BE2C (cell line): ENCODE results near the gene H2BK1.

Experiments used
- DNase-seq: peaks from one replicate; pipeline ENCODE4 v3.0.0-alpha.2; 2020
- H3K27me3 ChIP-seq: fragments of 250-450 bp; sonication (Bioruptor Pico); 2 replicates; pipeline ENCODE4 v1.5.1; 2020; ENCODE audit warnings: mild to moderate bottlenecking
- H3K36me3 ChIP-seq: fragments of 250-450 bp; sonication (Bioruptor Pico); 2 replicates; pipeline ENCODE4 v1.5.1; 2020; ENCODE audit warnings: mild to moderate bottlenecking
- H3K4me1 ChIP-seq: fragments of 250-450 bp; sonication (Bioruptor Pico); 2 replicates; pipeline ENCODE4 v1.5.1; 2020
- H3K4me3 ChIP-seq: 2 replicates; pipeline ENCODE4 v1.5.1; 2011; ENCODE audit warnings: low read depth, low read length
- H3K9me3 ChIP-seq: fragments of 250-450 bp; sonication (Bioruptor Pico); 2 replicates; pipeline ENCODE4 v1.5.1; 2020
- CTCF ChIP-seq: IDR thresholded peaks from 2 replicates; pipeline ENCODE4 v1.5.1; 2012; ENCODE audit warnings: mild to moderate bottlenecking, low read depth, low read length

The H2BK1 gene

GRCh38 chr7:151185762-151186639, 24.3 kb downstream of the H2BK1 start:
- Histone ChIP-seq H3K36me3 (no peaks in the 10 kb centered on the region), H3K4me3 (no peak overlapping the region), H3K9me3 (no peaks in the 10 kb centered on the region), H3K27me3 (no peaks in the 10 kb centered on the region), H3K4me1 (no peaks in the 10 kb centered on the region)
- no peak for DNase-seq
- TF ChIP-seq CTCF, result no peak

- H3K36me3 ChIP-seq, result no peaks in the 10 kb centered on the region
- DNase-seq, result peak; percentile 13
- TF ChIP-seq CTCF, result no peak
- no peaks in the 10 kb centered on the region for H3K9me3 ChIP-seq
- H3K4me3 ChIP-seq, result no peak overlapping the region
- H3K27me3 ChIP-seq, result no peaks in the 10 kb centered on the region
- H3K4me1 ChIP-seq, result no peaks in the 10 kb centered on the region
Observed at GRCh38 chr7:151181011-151181431, 29.3 kb downstream of the H2BK1 start.

GRCh38 chr7:151179946-151180345, 30.3 kb downstream of the H2BK1 start:
- Histone ChIP-seq H3K27me3 (no peaks in the 10 kb centered on the region; the same call in 1 of the 2 replicates), H3K4me3 (no peak overlapping the region), H3K4me1 (no peaks in the 10 kb centered on the region), H3K9me3 (no peaks in the 10 kb centered on the region), H3K36me3 (no peaks in the 10 kb centered on the region)
- TF ChIP-seq CTCF, result no peak
- no peak for DNase-seq

GRCh38 chr7:151179287-151179860, 30.9 kb downstream of the H2BK1 start:
- no peak for TF ChIP-seq CTCF
- Histone ChIP-seq H3K4me3 (no peak overlapping the region), H3K9me3 (no peaks in the 10 kb centered on the region), H3K27me3 (peaks cover 3% of the 10 kb centered on the region; the same call in 1 of the 2 replicates), H3K4me1 (no peaks in the 10 kb centered on the region), H3K36me3 (no peaks in the 10 kb centered on the region)
- DNase-seq, result no peak

- Histone ChIP-seq H3K4me1 (no peaks in the 10 kb centered on the region), H3K36me3 (no peaks in the 10 kb centered on the region), H3K27me3 (peaks cover 3% of the 10 kb centered on the region; the same call in 1 of the 2 replicates), H3K4me3 (no peak overlapping the region), H3K9me3 (no peaks in the 10 kb centered on the region)
- no peak for DNase-seq
- no peak for TF ChIP-seq CTCF
Observed at GRCh38 chr7:151178831-151179230, 31.5 kb downstream of the H2BK1 start.

GRCh38 chr7:151178236-151178635, 32.1 kb downstream of the H2BK1 start:
- Histone ChIP-seq H3K36me3 (no peaks in the 10 kb centered on the region), H3K4me1 (no peaks in the 10 kb centered on the region), H3K9me3 (no peaks in the 10 kb centered on the region), H3K4me3 (no peak overlapping the region), H3K27me3 (peaks cover 8% of the 10 kb centered on the region)
- no peak for TF ChIP-seq CTCF
- no peak for DNase-seq
